ENCODE measurements around the gene PACRG.

- no peak for TF ChIP-seq EZH2 (IDR thresholded peaks at IDR 0.05; ENCODE audit: insufficient read depth, poor library complexity, severe bottlenecking)
- TF ChIP-seq EZH2phosphoT487 (IDR thresholded peaks at IDR 0.05; ENCODE audit: insufficient read depth, low read depth), result no peak
These were observed 442.6 kb downstream of the PACRG start for GRCh38 chr6:163170294-163170883.
